ENCODE measurements around the gene REG3G.
A peak's percentile ranks its signal among the peaks of the same experiment; 100 is the strongest.
"Not testable (repeated sequence)": the region's sequence is repeated elsewhere in the genome, so short reads cannot be mapped to it uniquely, and the experiment has no call there.

Gene REG3G

GRCh38 chr2:79016342-79016741 is 9.2 kb upstream of the REG3G start:
- DNase-seq (ENCODE audit: low read depth): no peak

- DNase-seq (ENCODE audit: low read depth): no peak
Observed at GRCh38 chr2:79026061-79026460, 559 bp downstream of the REG3G start.

- DNase-seq (ENCODE audit: low read depth): no peak
Observed at GRCh38 chr2:79039944-79040343, 14.4 kb downstream of the REG3G start.

GRCh38 chr2:79041032-79041448 is 15.5 kb downstream of the REG3G start:
- DNase-seq (ENCODE audit: low read depth): peak; percentile 6

GRCh38 chr2:79053486-79053885 is 28.0 kb downstream of the REG3G start:
- DNase-seq (ENCODE audit: low read depth): not testable (repeated sequence)

- not testable (repeated sequence) for DNase-seq (ENCODE audit: low read depth)
Observed at GRCh38 chr2:79054769-79055168, 29.3 kb downstream of the REG3G start.

GRCh38 chr2:79065201-79065600 is 39.7 kb downstream of the REG3G start:
- DNase-seq (ENCODE audit: low read depth): no peak

- no peak for DNase-seq (ENCODE audit: low read depth)
Observed at GRCh38 chr2:79071078-79071477, 45.6 kb downstream of the REG3G start.

Data from iris pigment epithelial cell (primary cell).